Neural crest cell (in vitro differentiated cells): ENCODE results near the gene RBSN. TPM values are rescaled to one million over a fixed set of nuclear protein-coding genes. Genes with fewer than 3 reads are reported as not detected.

Source experiments
- DNase-seq: peaks from one replicate; pipeline ENCODE4 v3.0.0; 2021; ENCODE audit warnings: low read depth, mixed read lengths, low spot score
- H3K27ac Mint-ChIP-seq: one replicate; pipeline ENCODE4 v1.8.0; 2021; ENCODE audit warnings: mild to moderate bottlenecking, mixed read lengths; ENCODE audit not compliant: unreplicated experiment
- H3K27me3 Mint-ChIP-seq: 2 replicates; pipeline ENCODE4 v1.8.0; 2021; ENCODE audit warnings: low read depth, mild to moderate bottlenecking, mixed read lengths
- H3K36me3 Mint-ChIP-seq: 2 replicates; pipeline ENCODE4 v1.8.0; 2021; ENCODE audit warnings: low read depth, mild to moderate bottlenecking, mixed read lengths
- H3K4me1 Mint-ChIP-seq: 2 replicates; pipeline ENCODE4 v1.8.0; 2021; ENCODE audit warnings: mixed read lengths
- H3K4me3 Mint-ChIP-seq: one replicate; pipeline ENCODE4 v1.8.0; 2021; ENCODE audit warnings: mild to moderate bottlenecking, mixed read lengths
- H3K9me3 Mint-ChIP-seq: 2 replicates; pipeline ENCODE4 v1.8.0; 2021; ENCODE audit warnings: mixed read lengths
- CTCF ChIP-seq: fragments of 200-600 bp; sonication (generic); conservative IDR thresholded peaks from 2 replicates; pipeline ENCODE4 v1.5.0; 2021; ENCODE audit warnings: antibody characterized with exemption, mild to moderate bottlenecking
- total RNA-seq: library from RNA; stranded (reverse); gene quantifications from 2 replicates; pipeline ENCODE4 v1.2.1, GENCODE V29; 2021

The RBSN gene
- total RNA-seq, 1 donor from 2014 or later = 29.7 TPM

DNA sequence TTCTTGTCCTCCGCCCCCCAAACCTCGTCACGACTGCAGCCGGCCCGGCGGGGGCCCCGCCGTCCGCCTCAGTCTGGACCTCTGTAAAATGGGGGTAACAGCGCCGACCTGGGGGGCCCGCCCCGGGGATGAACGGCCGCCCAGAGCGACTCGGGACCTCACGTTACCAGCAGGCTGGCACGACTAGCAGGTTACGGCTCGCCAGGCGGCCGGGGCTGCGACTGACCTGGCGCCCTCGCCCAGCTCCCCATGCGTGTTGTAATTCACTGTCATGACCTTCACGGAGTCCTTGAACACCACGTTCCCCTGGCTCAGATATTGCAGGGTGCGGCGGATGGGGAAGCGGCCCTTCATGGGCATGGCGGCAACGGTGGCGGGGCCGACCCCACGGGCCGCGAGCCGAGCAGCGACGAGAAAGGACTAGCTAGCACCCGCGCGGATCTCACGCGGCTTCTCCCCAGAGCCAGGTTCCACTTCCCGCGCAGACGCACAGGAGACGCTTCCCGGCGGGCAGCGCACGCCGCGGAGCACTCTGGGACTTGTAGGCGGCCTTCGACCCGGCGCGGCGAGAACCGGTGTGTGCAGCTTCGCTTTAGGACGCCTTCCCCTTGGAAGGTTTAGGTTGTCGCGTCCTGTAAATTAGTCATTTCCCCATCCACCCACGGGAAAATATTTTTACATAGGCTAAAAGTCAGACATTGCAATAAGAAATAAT, 34.0 kb downstream of the RBSN start, which contains the start of gene MRPS25:
Gene MRPS25, minus strand, starts transcription at position 481 of the 715 bp plus-strand sequence. Its CDS starts 121 bp downstream, at position 360.
- H3K27me3 Mint-ChIP-seq = no peaks in the 10 kb centered on the region
- peak; percentile 74 for DNase-seq
- no peaks in the 10 kb centered on the region for H3K9me3 Mint-ChIP-seq
- TF ChIP-seq CTCF = no peak
- peak within 1 kb of the TSS; percentile 98 for H3K4me3 Mint-ChIP-seq
- H3K36me3 Mint-ChIP-seq = peaks cover 21% of the 10 kb centered on the region
- peaks cover 30% of the 10 kb centered on the region for H3K4me1 Mint-ChIP-seq
- H3K27ac Mint-ChIP-seq = peak within 1 kb of the TSS; percentile 98

- no peaks in the 10 kb centered on the region for H3K9me3 Mint-ChIP-seq
- H3K4me3 Mint-ChIP-seq = peak overlapping the region; percentile 97
- TF ChIP-seq CTCF = no peak
- DNase-seq = no peak
- H3K27me3 Mint-ChIP-seq = no peaks in the 10 kb centered on the region
- H3K36me3 Mint-ChIP-seq = peaks cover 23% of the 10 kb centered on the region
- peak overlapping the region; percentile 81 for H3K27ac Mint-ChIP-seq
- peaks cover 30% of the 10 kb centered on the region for H3K4me1 Mint-ChIP-seq
These were observed 34.6 kb downstream of the RBSN start for GRCh38 chr3:15064299-15064834.

GRCh38 chr3:15063656-15064286, 35.2 kb downstream of the RBSN start:
- Mint-ChIP-seq H3K4me3 (peak overlapping the region; percentile 97), H3K9me3 (no peaks in the 10 kb centered on the region), H3K27me3 (no peaks in the 10 kb centered on the region), H3K36me3 (peaks cover 23% of the 10 kb centered on the region), H3K4me1 (peaks cover 30% of the 10 kb centered on the region), H3K27ac (no peak overlapping the region)
- no peak for TF ChIP-seq CTCF
- DNase-seq = no peak

GRCh38 chr3:15063238-15063637, 35.7 kb downstream of the RBSN start:
- TF ChIP-seq CTCF = no peak
- Mint-ChIP-seq H3K27me3 (no peaks in the 10 kb centered on the region), H3K27ac (no peak overlapping the region), H3K4me3 (peak overlapping the region; percentile 97), H3K9me3 (no peaks in the 10 kb centered on the region), H3K4me1 (peaks cover 30% of the 10 kb centered on the region), H3K36me3 (peaks cover 28% of the 10 kb centered on the region)
- no peak for DNase-seq

DNA sequence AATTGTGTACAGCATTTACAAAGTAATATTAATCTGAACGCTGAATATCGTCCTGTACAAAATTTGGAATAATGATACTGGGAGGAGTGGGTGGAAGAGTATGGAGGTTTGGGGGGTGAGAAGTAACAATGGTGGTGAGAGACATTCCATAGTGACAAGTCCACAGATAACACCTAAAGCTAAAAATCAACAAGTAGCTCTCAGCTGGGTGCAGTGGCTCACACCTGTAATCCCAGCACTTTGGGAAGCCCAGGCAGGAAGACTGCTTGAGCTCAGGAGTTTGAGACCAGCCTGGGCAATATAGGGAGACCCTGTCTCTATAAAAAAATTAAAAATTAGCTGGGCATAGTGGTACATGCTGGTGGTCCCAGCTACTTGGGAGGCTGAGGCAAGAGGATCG, 38.9 kb downstream of the RBSN start:
- TF ChIP-seq CTCF = no peak
- Mint-ChIP-seq H3K36me3 (peaks cover 32% of the 10 kb centered on the region), H3K27ac (no peak overlapping the region), H3K9me3 (peaks cover 2% of the 10 kb centered on the region), H3K4me1 (peaks cover 21% of the 10 kb centered on the region), H3K27me3 (no peaks in the 10 kb centered on the region), H3K4me3 (peak overlapping the region; percentile 51)
- DNase-seq = no peak
